ENCODE measurements around the gene KLF13.

KLF13 gene

DNA sequence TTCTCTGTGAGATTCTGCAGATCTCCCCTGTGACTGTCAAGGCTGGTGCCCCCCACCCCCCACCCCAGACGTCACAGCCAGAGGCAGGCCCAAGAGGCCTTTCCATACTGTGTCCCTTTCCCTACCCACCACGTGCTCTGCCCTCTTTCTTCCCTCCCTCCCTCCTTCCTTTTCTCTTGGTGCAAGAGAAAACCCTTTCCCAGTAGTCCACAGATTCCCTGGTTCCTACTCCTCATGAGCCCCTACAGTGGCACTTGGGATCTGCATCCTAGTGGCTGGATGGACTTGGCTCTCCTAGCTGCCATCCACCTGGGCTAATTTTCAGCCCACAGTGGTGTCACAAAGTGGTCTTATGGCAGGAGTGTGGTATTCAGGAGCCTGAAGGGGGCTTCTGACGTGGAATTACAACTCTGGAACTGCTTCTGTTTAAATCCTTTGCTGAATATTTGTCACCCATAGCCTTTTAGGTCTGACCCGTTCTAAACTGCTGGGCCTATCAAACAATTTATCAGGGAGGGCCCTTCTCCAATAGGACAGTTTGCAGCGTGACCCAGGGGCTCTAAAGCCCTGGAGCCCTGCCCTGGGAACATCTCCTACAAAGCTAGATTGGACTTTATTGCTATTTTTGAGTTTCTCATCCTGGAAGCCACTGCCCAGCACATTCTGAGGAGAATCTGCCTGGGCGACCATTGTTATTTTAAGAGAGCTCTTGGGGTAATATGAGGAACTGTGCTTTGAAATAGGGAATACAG, 35.3 kb downstream of the KLF13 start:
- WGBS (ENCODE audit: extremely low coverage, insufficient coverage, low lambda C conversion rate): no CpG with 5 or more reads among the region's 6 CpGs
- Histone ChIP-seq H2BK5ac (ENCODE audit: low read length) (no peak overlapping the region), H2BK15ac (replicated peaks; ENCODE audit: low read depth) (no peak overlapping the region), H3K4ac (ENCODE audit: low read depth, low read length) (no peak overlapping the region), H3K4me3 (ENCODE audit: low read length) (no peak overlapping the region), H3K27me3 (ENCODE audit: insufficient read depth, low read length, poor library complexity) (no peaks in the 10 kb centered on the region), H3K23ac (ENCODE audit: low read length) (no peak overlapping the region), H3K27ac (ENCODE audit: low read depth, low read length) (no peak overlapping the region), H3K4me2 (ENCODE audit: low read length) (no peak overlapping the region), H2BK120ac (ENCODE audit: low read depth, low read length) (no peak overlapping the region), H4K8ac (ENCODE audit: low read depth, low read length) (no peak overlapping the region), H3K79me2 (ENCODE audit: control insufficient read depth, insufficient read depth, low read length) (peaks cover 7% of the 10 kb centered on the region), H3K36me3 (ENCODE audit: control insufficient read depth, insufficient read depth, low read length) (no peaks in the 10 kb centered on the region), H3K9ac (ENCODE audit: low read length) (no peak overlapping the region), H3K18ac (ENCODE audit: low read length) (no peak overlapping the region), H3K79me1 (ENCODE audit: low read length) (peaks cover 27% of the 10 kb centered on the region), H4K5ac (ENCODE audit: low read length) (no peak overlapping the region), H3K56ac (ENCODE audit: low read length) (peak overlapping the region; percentile 38), H3K4me1 (ENCODE audit: control insufficient read depth, low read depth, low read length) (peaks cover 26% of the 10 kb centered on the region), H2AK5ac (ENCODE audit: low read length) (no peak overlapping the region)
- peak; percentile 56 for DNase-seq

DNA sequence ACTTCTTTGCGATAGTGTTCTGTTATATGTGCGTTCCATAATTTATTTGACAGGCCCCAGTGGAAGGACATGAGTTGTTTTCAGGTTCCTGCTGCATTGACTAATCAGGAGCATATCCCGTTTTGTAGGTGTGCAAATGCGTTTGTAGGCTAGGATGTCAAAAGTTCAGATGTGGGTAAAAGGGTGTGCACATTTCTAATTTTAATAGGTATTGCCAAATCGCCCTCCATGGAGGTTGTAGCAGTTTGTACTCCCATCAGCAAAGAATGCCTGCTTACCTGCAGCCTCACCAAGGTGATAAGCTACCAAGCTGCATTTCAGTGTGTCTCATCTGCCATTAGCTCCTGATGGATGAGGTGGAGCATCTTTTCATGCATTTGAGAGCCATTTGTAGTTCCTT, 36.3 kb downstream of the KLF13 start:
- H2BK15ac ChIP-seq (replicated peaks; ENCODE audit: low read depth): no peak overlapping the region
- H4K8ac ChIP-seq (ENCODE audit: low read depth, low read length): no peak overlapping the region
- H3K36me3 ChIP-seq (ENCODE audit: control insufficient read depth, insufficient read depth, low read length): no peaks in the 10 kb centered on the region
- H3K4ac ChIP-seq (ENCODE audit: low read depth, low read length): no peak overlapping the region
- H3K4me1 ChIP-seq (ENCODE audit: control insufficient read depth, low read depth, low read length): peaks cover 29% of the 10 kb centered on the region
- no peak overlapping the region for H4K5ac ChIP-seq (ENCODE audit: low read length)
- H3K4me2 ChIP-seq (ENCODE audit: low read length): no peak overlapping the region
- H3K27ac ChIP-seq (ENCODE audit: low read depth, low read length): no peak overlapping the region
- no peak for DNase-seq
- H3K27me3 ChIP-seq (ENCODE audit: insufficient read depth, low read length, poor library complexity): no peaks in the 10 kb centered on the region
- H2BK5ac ChIP-seq (ENCODE audit: low read length): no peak overlapping the region
- no peak overlapping the region for H2BK120ac ChIP-seq (ENCODE audit: low read depth, low read length)
- H3K18ac ChIP-seq (ENCODE audit: low read length): no peak overlapping the region
- H3K9ac ChIP-seq (ENCODE audit: low read length): no peak overlapping the region
- no peak overlapping the region for H3K23ac ChIP-seq (ENCODE audit: low read length)
- peaks cover 26% of the 10 kb centered on the region for H3K79me1 ChIP-seq (ENCODE audit: low read length)
- peaks cover 7% of the 10 kb centered on the region for H3K79me2 ChIP-seq (ENCODE audit: control insufficient read depth, insufficient read depth, low read length)
- H3K56ac ChIP-seq (ENCODE audit: low read length): no peak overlapping the region
- WGBS (ENCODE audit: extremely low coverage, insufficient coverage, low lambda C conversion rate): no CpG with 5 or more reads among the region's 5 CpGs
- no peak overlapping the region for H2AK5ac ChIP-seq (ENCODE audit: low read length)
- no peak overlapping the region for H3K4me3 ChIP-seq (ENCODE audit: low read length)

DNA sequence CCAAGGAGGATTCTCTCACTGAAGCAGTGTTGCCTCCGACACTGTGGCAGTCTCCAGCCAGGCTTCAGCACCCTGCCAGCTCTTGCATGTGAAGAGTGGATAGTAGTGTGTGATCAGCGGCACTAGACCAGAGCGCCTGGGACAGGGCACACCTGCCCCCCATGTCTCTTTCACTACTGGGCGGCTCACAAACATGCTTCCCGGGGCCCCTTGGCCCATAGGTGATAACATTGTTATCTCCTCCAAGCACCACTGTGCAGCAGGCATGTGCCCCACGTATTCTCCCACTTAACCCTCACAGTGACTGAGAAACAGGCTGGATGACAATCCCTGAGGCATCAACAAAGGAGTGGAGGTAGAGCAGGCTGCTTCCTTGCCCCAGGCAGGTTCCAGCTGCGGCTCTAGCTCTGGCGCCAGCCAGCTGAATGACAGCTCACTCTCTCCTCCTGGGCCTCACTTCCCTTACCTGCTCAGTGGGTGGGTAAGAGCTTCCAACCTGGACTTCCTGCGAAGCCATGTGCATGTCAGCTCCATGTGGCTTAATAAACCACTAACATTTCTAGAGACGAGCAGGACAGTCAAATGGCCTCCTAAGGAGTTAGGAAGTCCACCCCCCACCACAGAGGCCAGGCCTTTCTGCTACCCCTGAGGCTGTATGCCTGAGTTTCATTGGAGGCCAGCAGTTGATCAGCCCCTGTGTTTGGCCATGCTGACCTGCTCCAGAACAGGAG, 37.8 kb downstream of the KLF13 start:
- no CpG with 5 or more reads among the region's 10 CpGs for WGBS (ENCODE audit: extremely low coverage, insufficient coverage, low lambda C conversion rate)
- DNase-seq: peak; percentile 86
- no peaks in the 10 kb centered on the region for H3K27me3 ChIP-seq (ENCODE audit: insufficient read depth, low read length, poor library complexity)
- H3K4me2 ChIP-seq (ENCODE audit: low read length): no peak overlapping the region
- H3K56ac ChIP-seq (ENCODE audit: low read length): no peak overlapping the region
- no peak overlapping the region for H3K23ac ChIP-seq (ENCODE audit: low read length)
- no peak overlapping the region for H3K9ac ChIP-seq (ENCODE audit: low read length)
- H4K8ac ChIP-seq (ENCODE audit: low read depth, low read length): no peak overlapping the region
- no peak overlapping the region for H4K5ac ChIP-seq (ENCODE audit: low read length)
- H3K27ac ChIP-seq (ENCODE audit: low read depth, low read length): no peak overlapping the region
- H3K36me3 ChIP-seq (ENCODE audit: control insufficient read depth, insufficient read depth, low read length): no peaks in the 10 kb centered on the region
- H2AK5ac ChIP-seq (ENCODE audit: low read length): peak overlapping the region; percentile 25
- H3K79me1 ChIP-seq (ENCODE audit: low read length): peaks cover 17% of the 10 kb centered on the region
- H3K18ac ChIP-seq (ENCODE audit: low read length): no peak overlapping the region
- H3K4me1 ChIP-seq (ENCODE audit: control insufficient read depth, low read depth, low read length): peaks cover 29% of the 10 kb centered on the region
- H3K79me2 ChIP-seq (ENCODE audit: control insufficient read depth, insufficient read depth, low read length): peaks cover 7% of the 10 kb centered on the region
- no peak overlapping the region for H2BK15ac ChIP-seq (replicated peaks; ENCODE audit: low read depth)
- no peak overlapping the region for H2BK5ac ChIP-seq (ENCODE audit: low read length)
- no peak overlapping the region for H2BK120ac ChIP-seq (ENCODE audit: low read depth, low read length)
- H3K4ac ChIP-seq (ENCODE audit: low read depth, low read length): no peak overlapping the region
- no peak overlapping the region for H3K4me3 ChIP-seq (ENCODE audit: low read length)

DNA sequence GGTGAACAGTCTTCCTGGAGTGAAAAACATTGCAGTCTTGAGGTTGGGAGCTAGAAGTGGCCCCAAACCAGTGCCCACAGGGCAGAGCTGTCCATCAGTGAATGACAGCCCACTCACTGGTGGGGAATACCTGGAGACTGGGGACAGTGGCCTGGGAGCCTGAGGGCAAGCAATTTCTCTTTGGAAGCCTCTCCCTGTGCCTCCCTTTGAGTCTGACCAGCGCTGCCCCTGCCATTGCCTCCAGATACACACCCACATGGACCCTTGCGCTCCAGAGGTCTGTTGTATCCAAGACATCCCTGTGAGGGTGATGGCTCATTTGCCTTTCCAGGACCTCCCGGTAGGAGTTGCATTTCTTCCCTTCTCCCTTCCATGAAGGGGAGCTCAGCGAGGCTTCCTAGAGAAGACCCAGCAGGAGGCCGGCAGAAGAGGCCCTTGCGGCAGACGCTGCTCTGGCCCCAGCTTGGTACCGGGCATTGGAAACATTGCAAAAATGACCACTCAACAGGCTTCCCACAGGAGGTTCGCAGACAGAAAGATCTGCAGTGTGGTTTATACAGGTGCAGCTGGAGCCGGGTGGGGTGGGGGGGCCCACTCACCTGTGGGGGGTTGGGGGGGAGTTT, 38.5 kb downstream of the KLF13 start:
- Histone ChIP-seq H3K4me2 (ENCODE audit: low read length) (no peak overlapping the region), H3K56ac (ENCODE audit: low read length) (peak overlapping the region; percentile 82), H3K79me2 (ENCODE audit: control insufficient read depth, insufficient read depth, low read length) (peaks cover 5% of the 10 kb centered on the region), H2BK15ac (replicated peaks; ENCODE audit: low read depth) (no peak overlapping the region), H3K27me3 (ENCODE audit: insufficient read depth, low read length, poor library complexity) (no peaks in the 10 kb centered on the region), H3K4me1 (ENCODE audit: control insufficient read depth, low read depth, low read length) (peaks cover 29% of the 10 kb centered on the region), H3K23ac (ENCODE audit: low read length) (no peak overlapping the region), H2BK5ac (ENCODE audit: low read length) (no peak overlapping the region), H3K36me3 (ENCODE audit: control insufficient read depth, insufficient read depth, low read length) (no peaks in the 10 kb centered on the region), H2AK5ac (ENCODE audit: low read length) (peak overlapping the region; percentile 25), H3K9ac (ENCODE audit: low read length) (no peak overlapping the region), H2BK120ac (ENCODE audit: low read depth, low read length) (no peak overlapping the region), H3K4me3 (ENCODE audit: low read length) (no peak overlapping the region), H3K18ac (ENCODE audit: low read length) (peak overlapping the region; percentile 43), H3K4ac (ENCODE audit: low read depth, low read length) (peak overlapping the region; percentile 57), H4K5ac (ENCODE audit: low read length) (no peak overlapping the region), H3K27ac (ENCODE audit: low read depth, low read length) (no peak overlapping the region), H3K79me1 (ENCODE audit: low read length) (peaks cover 11% of the 10 kb centered on the region), H4K8ac (ENCODE audit: low read depth, low read length) (no peak overlapping the region)
- DNase-seq: no peak
- no CpG with 5 or more reads among the region's 10 CpGs for WGBS (ENCODE audit: extremely low coverage, insufficient coverage, low lambda C conversion rate)

DNA sequence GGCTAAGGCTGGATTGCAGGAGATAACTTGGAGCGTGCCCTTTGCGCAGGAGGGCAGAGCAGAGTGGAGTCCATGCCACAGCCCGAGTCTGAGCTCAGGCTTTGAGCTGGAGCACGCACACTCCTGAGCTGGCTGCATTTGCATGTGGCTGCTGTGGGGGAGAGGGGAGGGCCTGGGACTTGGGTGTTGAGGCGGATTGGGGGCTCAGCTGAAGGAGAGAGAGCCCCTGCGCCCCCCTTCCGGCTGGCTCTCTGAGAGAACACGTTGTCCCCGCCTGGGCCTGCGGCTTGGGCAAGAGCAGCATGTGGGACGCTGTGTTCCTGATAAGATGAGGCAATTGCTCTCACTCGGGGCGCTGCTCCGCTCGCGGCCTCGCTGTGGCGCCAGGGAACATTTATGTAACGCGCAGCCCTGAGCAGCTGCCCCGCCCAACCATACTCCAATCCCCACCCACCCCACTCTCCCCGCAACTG, 39.1 kb downstream of the KLF13 start:
- no peak overlapping the region for H2BK5ac ChIP-seq (ENCODE audit: low read length)
- H2BK15ac ChIP-seq (replicated peaks; ENCODE audit: low read depth): no peak overlapping the region
- H3K27ac ChIP-seq (ENCODE audit: low read depth, low read length): peak overlapping the region; percentile 4
- H3K18ac ChIP-seq (ENCODE audit: low read length): peak overlapping the region; percentile 43
- H3K79me1 ChIP-seq (ENCODE audit: low read length): peaks cover 11% of the 10 kb centered on the region
- peaks cover 5% of the 10 kb centered on the region for H3K79me2 ChIP-seq (ENCODE audit: control insufficient read depth, insufficient read depth, low read length)
- peak; percentile 89 for DNase-seq
- no peak overlapping the region for H4K5ac ChIP-seq (ENCODE audit: low read length)
- peak overlapping the region; percentile 43 for H3K9ac ChIP-seq (ENCODE audit: low read length)
- H2AK5ac ChIP-seq (ENCODE audit: low read length): no peak overlapping the region
- no peak overlapping the region for H3K4me2 ChIP-seq (ENCODE audit: low read length)
- no peaks in the 10 kb centered on the region for H3K36me3 ChIP-seq (ENCODE audit: control insufficient read depth, insufficient read depth, low read length)
- H2BK120ac ChIP-seq (ENCODE audit: low read depth, low read length): no peak overlapping the region
- H4K8ac ChIP-seq (ENCODE audit: low read depth, low read length): no peak overlapping the region
- H3K4ac ChIP-seq (ENCODE audit: low read depth, low read length): peak overlapping the region; percentile 57
- H3K56ac ChIP-seq (ENCODE audit: low read length): peak overlapping the region; percentile 82
- WGBS (ENCODE audit: extremely low coverage, insufficient coverage, low lambda C conversion rate): no CpG with 5 or more reads among the region's 22 CpGs
- no peak overlapping the region for H3K23ac ChIP-seq (ENCODE audit: low read length)
- peaks cover 29% of the 10 kb centered on the region for H3K4me1 ChIP-seq (ENCODE audit: control insufficient read depth, low read depth, low read length)
- no peak overlapping the region for H3K4me3 ChIP-seq (ENCODE audit: low read length)
- no peaks in the 10 kb centered on the region for H3K27me3 ChIP-seq (ENCODE audit: insufficient read depth, low read length, poor library complexity)

All from mesendoderm (in vitro differentiated cells).